ENCODE measurements around the gene MIA.

MIA gene

DNA sequence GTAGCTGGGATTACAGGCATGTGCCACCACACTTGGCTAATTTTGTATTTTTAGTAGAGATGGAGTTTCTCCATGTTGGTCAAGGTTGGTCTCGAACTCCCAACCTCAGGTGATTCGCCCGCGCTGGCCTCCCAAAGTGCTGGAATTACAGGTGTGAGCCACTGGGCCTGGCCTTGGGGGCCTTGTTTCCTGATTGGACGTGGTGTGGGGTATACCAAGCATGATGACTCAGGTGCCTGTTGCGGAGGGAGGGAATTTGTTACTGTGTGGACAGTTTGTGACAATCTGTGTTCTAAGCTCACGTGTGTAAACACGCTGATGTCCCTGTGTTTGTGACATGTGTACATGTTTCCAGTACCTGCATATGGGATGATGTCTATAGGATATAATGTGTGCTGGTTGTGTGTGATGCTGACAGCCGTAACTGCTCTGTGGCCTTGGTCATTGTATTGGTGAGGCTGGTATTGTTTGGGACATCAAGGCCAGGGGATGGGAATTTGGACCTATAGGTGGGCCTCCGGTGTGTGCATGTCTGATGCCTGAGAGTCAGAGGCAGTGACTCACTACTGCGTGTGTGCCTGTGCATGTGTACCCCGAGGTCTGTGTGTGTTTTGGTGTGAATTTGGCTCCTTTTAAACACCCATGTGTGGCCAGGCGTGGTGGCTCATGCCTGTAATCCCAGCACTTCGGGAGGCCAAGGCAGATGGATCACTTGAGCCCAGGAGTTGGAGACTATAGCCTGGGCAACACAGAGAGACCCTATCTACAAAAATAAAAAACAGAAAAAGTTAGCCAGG lies 22.0 kb downstream of the MIA start:
- Histone ChIP-seq H3K27me3 (ENCODE audit: insufficient read depth, poor library complexity, severe bottlenecking) (no peaks in the 10 kb centered on the region), H3K4me3 (replicated peaks; ENCODE audit: insufficient read depth, low read length) (no peak overlapping the region), H3K27ac (replicated peaks) (peak overlapping the region; percentile 88)
- TF ChIP-seq, protein P1, sequence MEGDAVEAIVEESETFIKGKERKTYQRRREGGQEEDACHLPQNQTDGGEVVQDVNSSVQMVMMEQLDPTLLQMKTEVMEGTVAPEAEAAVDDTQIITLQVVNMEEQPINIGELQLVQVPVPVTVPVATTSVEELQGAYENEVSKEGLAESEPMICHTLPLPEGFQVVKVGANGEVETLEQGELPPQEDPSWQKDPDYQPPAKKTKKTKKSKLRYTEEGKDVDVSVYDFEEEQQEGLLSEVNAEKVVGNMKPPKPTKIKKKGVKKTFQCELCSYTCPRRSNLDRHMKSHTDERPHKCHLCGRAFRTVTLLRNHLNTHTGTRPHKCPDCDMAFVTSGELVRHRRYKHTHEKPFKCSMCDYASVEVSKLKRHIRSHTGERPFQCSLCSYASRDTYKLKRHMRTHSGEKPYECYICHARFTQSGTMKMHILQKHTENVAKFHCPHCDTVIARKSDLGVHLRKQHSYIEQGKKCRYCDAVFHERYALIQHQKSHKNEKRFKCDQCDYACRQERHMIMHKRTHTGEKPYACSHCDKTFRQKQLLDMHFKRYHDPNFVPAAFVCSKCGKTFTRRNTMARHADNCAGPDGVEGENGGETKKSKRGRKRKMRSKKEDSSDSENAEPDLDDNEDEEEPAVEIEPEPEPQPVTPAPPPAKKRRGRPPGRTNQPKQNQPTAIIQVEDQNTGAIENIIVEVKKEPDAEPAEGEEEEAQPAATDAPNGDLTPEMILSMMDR (IDR thresholded peaks at IDR 0.05; ENCODE audit: insufficient read depth, low read length): no peak
- no peak for TF ChIP-seq SPI1 (IDR thresholded peaks at IDR 0.05; ENCODE audit: borderline replicate concordance, low read depth)
- no peak for TF ChIP-seq GABPA (IDR thresholded peaks at IDR 0.05; ENCODE audit: low read depth)
- no peak for TF ChIP-seq REST (IDR thresholded peaks at IDR 0.05; ENCODE audit: insufficient replicate concordance, low read depth)
- no peak for TF ChIP-seq POLR2AphosphoS5 (IDR thresholded peaks at IDR 0.05; ENCODE audit: low read depth)
- no peak for DNase-seq (ENCODE audit: low read depth in 1 of 2, low spot score in 1 of 2)

GRCh38 chr19:40797963-40798682 lies 22.8 kb downstream of the MIA start:
- Histone ChIP-seq H3K4me3 (replicated peaks; ENCODE audit: insufficient read depth, low read length) (peak overlapping the region; percentile 41), H3K27ac (replicated peaks) (peak overlapping the region; percentile 88), H3K27me3 (ENCODE audit: insufficient read depth, poor library complexity, severe bottlenecking) (no peaks in the 10 kb centered on the region)
- no peak for TF ChIP-seq GABPA (IDR thresholded peaks at IDR 0.05; ENCODE audit: low read depth)
- no peak for TF ChIP-seq REST (IDR thresholded peaks at IDR 0.05; ENCODE audit: insufficient replicate concordance, low read depth)
- peak; percentile 16; the same call in 1 of the 2 replicates for TF ChIP-seq SPI1 (IDR thresholded peaks at IDR 0.05; ENCODE audit: borderline replicate concordance, low read depth)
- TF ChIP-seq, protein P1 (IDR thresholded peaks at IDR 0.05; ENCODE audit: insufficient read depth, low read length): peak; percentile 17
- peak; percentile 72 for TF ChIP-seq POLR2AphosphoS5 (IDR thresholded peaks at IDR 0.05; ENCODE audit: low read depth)
- DNase-seq (ENCODE audit: low read depth in 1 of 2, low spot score in 1 of 2): peak; percentile 86 to 94

- DNase-seq (ENCODE audit: low read depth in 1 of 2, low spot score in 1 of 2): peak; percentile 98 to 100
- no peaks in the 10 kb centered on the region for H3K27me3 ChIP-seq (ENCODE audit: insufficient read depth, poor library complexity, severe bottlenecking)
- H3K4me3 ChIP-seq (replicated peaks; ENCODE audit: insufficient read depth, low read length): peak within 1 kb of the TSS; percentile 90
- H3K27ac ChIP-seq (replicated peaks): peak within 1 kb of the TSS; percentile 91
- TF ChIP-seq, protein P1 (IDR thresholded peaks at IDR 0.05; ENCODE audit: insufficient read depth, low read length): no peak
- TF ChIP-seq SPI1 (IDR thresholded peaks at IDR 0.05; ENCODE audit: borderline replicate concordance, low read depth) (no peak), GABPA (IDR thresholded peaks at IDR 0.05; ENCODE audit: low read depth) (no peak), POLR2AphosphoS5 (IDR thresholded peaks at IDR 0.05; ENCODE audit: low read depth) (no peak; the same call in 1 of the 2 replicates), REST (IDR thresholded peaks at IDR 0.05; ENCODE audit: insufficient replicate concordance, low read depth) (no peak)
Observed at GRCh38 chr19:40798683-40799557, 23.6 kb downstream of the MIA start, which contains the start of gene EGLN2. Gene EGLN2 (plus strand): TSS chr19:40799191. CDS start chr19:40800573, 1,382 bp downstream.

Data from HL-60 (cell line).